Measurements from ENCODE around the gene DPM1.

DPM1 gene

GRCh38 chr20:50885781-50886180, 72.6 kb downstream of the DPM1 start:
- no peak for DNase-seq
- Histone ChIP-seq H3K9me3 (ENCODE audit: control insufficient read depth, low read length) (no peaks in the 10 kb centered on the region), H3K4me3 (ENCODE audit: insufficient read depth, low read depth, low read length, poor library complexity, severe bottlenecking) (no peak overlapping the region), H3K36me3 (ENCODE audit: control insufficient read depth, insufficient read depth, low read length) (peaks cover 18% of the 10 kb centered on the region), H3K4me1 (ENCODE audit: control insufficient read depth, insufficient read depth, low read length, poor library complexity, severe bottlenecking) (no peaks in the 10 kb centered on the region), H3K27ac (ENCODE audit: insufficient read depth, low read length, poor library complexity, severe bottlenecking) (no peak overlapping the region), H3K27me3 (replicated peaks; ENCODE audit: control insufficient read depth, insufficient read depth, low read length, poor library complexity, severe bottlenecking) (no peaks in the 10 kb centered on the region)

- no peaks in the 10 kb centered on the region for H3K9me3 ChIP-seq (ENCODE audit: control insufficient read depth, low read length)
- no peaks in the 10 kb centered on the region for H3K27me3 ChIP-seq (replicated peaks; ENCODE audit: control insufficient read depth, insufficient read depth, low read length, poor library complexity, severe bottlenecking)
- H3K4me3 ChIP-seq (ENCODE audit: insufficient read depth, low read depth, low read length, poor library complexity, severe bottlenecking), result no peak overlapping the region
- no peak overlapping the region for H3K27ac ChIP-seq (ENCODE audit: insufficient read depth, low read length, poor library complexity, severe bottlenecking)
- peaks cover 11% of the 10 kb centered on the region for H3K36me3 ChIP-seq (ENCODE audit: control insufficient read depth, insufficient read depth, low read length)
- H3K4me1 ChIP-seq (ENCODE audit: control insufficient read depth, insufficient read depth, low read length, poor library complexity, severe bottlenecking), result no peaks in the 10 kb centered on the region
- no peak for DNase-seq
These were observed 73.3 kb downstream of the DPM1 start for GRCh38 chr20:50885068-50885467.
